ENCODE results near the gene LIX1.
"Not testable (repeated sequence)": the region's sequence is repeated elsewhere in the genome, so short reads cannot be mapped to it uniquely, and the experiment has no call there.

Gene LIX1

DNA sequence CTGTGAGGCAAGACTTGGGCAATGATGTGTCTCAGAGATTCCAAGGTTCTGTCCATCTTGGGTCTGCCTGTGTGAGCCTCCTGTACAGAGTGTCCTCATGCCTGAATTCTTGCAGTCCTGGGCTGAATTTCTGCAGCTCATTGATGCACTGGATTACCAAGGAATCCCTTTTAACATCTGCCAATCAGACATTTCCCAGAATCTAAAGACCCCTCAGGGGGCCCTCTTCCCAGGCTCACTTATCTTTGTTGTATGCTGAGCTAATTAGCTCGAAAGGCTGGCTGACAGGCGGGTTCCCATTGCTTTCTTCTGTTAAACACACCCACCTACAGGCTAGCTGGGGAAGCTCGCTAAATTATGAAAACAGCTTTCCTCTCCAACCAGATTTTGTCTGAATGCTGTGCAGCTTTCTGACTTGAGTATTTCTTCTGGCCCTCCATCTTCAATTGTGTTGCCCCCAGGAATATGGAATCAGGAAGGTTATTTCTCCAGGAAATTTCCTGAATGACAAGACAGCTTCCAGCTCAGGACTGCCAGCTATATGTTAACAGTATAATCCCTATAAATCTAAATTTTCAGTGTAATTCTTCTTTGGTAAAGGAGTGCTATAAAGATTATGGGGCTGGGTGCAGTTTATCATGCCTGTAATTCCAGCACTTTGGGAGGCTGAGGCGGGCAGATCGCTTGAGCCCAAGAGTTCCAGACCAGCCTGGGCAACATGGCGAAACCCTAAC, at the start of gene LIX1:
Gene LIX1, minus strand, starts transcription at position 91 of the 734 bp plus-strand sequence. Its CDS starts 35 bp downstream, at position 56.
- peak; percentile 35 for DNase-seq

DNA sequence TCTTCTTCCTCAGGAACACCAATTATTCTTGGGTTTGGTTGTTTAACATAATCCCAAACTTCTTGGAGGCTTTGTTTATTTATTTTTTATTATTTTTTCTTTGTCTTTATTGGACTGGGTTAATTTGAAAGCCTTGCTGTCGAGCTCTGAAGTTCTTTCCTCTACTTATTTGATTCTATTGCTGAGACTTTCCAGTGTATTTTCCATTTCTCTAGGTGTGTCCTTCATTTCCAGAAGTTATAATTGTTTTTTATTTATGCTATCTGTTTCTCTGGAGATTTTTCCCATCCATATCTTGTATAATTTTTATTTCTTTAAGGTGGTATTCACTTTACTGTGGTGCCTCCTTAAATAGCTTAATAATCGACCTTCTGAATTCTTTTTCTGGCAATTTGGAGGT, 49.5 kb upstream of the LIX1 start:
- DNase-seq, result no peak

DNA sequence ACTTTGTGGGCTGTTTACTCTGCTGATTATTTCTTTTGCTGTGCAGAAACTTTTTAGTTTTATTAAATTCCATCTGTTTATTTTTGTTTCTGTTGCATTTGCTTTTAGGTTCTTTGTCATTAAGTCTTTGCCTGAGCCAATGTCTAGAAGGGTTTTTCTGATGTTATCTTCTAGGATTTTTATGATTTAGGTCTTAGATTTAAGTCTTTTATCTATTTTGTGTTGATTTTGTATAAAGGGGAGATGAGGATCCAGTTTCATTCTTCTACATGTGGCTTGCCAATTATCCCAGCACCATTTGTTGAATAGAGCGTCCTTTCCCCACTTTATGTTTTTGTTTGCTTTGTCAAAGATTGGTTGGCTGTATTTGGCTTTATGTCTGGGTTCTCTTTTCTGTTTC, 47.1 kb upstream of the LIX1 start:
- DNase-seq, result not testable (repeated sequence)

DNA sequence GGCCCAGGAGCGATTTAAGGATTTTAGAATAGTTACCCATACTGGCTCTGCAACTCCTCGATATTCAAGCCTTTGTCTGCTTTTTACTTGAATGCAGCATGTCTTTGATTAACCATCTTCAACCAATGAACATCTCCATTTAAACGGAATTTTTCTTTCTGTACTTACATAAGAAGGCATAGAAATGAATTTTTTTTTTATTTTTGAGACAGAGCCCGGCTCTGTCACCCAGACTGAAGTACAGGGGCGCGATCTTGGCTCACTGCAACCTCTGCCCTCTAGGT, 41.5 kb upstream of the LIX1 start:
- no peak for DNase-seq

DNA sequence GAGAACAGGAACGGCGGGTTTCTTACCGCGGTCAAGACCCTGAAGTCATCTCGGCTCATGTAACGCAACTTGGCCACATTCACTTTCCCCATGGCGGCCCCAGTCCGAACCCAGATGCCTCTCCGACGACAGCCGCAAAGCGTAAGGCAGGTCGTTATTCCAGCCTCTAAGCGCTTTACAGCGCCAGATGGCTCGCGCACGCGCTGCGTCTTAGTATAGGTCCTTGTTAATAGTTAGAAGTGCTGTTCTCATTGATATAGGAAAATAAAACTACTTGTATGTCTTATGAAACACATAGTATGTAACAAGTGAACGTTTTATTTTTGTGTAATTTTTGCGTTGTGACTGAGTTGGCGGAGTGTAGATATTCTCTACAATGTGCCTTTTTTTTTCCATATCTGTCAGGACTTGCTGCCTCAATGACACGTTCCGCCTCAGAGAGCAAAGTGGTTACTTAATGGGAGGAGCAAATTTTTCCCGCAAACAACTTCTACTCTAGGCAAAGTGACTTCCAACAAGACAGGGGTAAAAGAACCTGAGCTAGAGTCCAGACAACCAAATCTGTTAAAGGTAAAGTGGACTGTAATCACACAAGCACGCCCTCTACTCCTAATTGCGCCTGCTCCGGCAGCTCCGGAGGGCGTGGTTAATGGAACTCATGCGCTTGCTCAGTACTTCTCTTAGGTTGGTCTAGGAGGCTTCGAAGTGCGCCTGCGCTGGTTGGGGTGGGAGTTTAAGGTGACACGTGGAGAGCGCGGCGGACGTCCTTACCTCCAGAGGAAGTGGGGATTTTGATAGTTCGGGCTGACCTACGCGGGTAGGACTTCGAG, 40.9 kb upstream of the LIX1 start, which contains the start of gene RIOK2:
Gene RIOK2, minus strand, starts transcription at position 148 of the 830 bp plus-strand sequence. Its CDS starts 56 bp downstream, at position 92.
- peak; percentile 95 for DNase-seq

DNA sequence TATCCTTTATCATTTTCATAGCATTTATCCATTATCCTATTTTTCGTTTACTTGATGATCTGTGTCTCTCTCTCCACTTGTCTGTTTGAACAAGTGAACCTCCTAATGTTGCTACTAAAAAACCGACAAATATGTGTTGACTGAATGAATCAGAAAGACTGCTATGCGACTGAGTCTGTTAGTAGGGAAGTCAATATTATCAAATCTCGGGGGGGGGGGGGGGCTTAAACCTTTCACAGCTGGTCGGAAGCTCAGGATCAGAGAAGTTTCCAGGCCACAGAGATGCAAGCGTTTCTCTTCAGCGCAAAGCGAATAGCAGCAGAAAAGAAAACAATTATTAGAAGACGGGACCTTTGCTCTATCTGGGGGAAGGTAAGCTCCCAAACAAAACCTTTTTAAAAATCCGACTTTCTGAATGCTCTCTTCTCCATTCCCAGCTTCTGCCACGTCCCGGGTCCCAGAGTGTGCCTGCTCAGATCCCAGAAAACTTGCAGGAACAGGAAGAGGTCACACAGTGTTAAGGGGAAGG, 40.2 kb upstream of the LIX1 start:
- no peak for DNase-seq

DNA sequence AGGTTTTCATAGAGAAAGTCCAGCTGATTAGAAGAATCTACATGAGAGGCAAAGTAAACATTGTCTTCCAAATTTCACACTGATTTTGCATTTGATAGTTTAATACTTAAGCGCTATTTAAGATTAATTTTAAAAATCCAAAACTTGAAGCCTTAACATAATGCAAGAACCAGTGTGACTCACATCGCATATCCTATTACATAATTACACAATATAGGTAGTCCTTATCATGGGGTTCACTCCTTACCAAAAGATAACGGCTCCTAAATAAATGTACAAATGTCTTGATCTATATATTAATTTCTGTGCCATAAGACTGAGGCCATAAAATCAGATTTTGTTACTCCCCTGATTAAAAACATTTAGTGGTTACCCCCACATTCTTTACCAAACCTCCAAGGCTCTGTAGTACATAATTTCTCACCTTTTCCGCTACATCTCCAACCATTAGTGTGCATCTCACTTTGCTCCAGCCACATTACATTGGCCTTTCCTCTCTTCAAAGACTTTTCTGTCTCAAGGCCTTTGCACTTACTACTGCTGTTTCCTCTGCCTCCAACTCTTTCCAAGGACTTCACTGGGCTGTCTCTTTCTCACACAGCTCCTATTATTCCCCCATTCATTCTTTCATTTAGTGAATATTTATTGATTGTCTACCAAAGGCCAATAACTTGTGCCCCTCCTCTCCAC, 39.6 kb upstream of the LIX1 start:
- DNase-seq, result no peak

DNA sequence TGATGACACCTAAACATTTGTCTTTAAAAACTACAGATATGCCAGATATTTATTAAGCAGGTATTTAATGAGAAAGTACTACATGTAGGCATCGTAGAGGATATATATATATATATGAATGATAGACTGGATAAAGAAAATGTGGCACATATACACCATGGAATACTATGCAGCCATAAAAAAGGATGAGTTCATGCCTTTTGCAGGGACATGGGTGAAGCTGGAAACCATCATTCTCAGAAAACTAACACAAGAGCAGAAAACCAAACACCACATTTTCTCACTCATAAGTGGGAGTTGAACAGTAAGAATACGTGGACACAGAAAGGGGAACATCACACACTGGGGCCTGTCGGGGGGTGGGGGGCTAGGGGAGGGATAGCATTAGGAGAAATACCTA, 37.0 kb upstream of the LIX1 start:
- DNase-seq, result not testable (repeated sequence)

DNA sequence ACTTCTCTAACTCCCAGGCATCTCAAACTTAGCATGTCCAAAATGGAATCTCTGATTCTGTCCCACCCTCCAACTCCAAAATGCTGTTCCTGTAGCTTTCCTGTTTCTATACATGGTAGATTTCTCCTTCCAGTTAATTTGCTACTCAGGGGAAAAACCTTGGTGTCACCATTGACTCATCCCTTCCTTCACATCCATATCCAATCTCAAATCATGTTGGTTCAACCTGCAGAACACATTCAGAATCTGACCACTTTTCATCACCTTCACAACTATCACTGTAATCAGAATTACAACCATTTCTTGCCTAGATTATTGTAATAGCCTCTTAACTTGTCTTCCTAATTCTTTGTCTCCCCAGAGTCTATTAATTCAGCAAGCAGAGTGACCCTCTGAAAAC, 29.8 kb upstream of the LIX1 start:
- no peak for DNase-seq

DNA sequence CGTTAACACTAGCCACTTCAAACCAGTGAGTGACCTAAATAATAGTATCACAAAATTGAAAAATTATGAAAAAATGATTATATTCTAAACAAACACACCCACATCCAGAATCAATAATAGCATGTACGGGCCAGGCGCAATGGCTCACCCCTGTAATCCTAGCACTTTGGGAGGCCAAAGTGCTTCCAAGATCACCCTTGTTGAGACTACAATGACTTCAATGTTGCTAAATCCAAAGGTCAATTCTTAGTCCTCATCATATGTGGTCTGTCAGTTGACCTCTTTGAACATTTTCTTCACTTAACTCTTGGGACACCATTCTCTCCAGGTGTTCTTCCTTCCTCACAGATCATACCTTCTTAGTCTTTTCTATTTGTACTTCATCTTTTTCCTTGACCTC, 29.3 kb upstream of the LIX1 start:
- DNase-seq, result no peak

DNA sequence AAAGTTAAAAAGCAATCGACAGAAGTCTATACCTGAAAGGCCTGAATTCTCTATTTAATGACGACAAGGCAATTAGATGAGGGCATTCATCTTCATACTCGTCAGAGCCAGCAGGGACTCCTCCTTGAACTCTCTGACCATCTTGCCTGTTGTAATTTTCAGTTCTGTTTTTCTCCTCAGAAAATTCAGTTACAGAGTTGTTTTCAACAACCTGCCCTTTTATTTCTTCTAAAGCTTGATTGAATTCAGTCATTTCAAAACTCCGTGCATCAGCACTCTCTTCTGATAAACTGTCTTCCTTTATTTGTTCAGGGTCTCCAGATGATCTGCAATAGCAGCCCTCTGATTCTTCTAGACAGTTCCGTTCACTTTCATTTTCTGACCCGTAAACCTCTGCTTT, 25.0 kb upstream of the LIX1 start:
- DNase-seq, result no peak

DNA sequence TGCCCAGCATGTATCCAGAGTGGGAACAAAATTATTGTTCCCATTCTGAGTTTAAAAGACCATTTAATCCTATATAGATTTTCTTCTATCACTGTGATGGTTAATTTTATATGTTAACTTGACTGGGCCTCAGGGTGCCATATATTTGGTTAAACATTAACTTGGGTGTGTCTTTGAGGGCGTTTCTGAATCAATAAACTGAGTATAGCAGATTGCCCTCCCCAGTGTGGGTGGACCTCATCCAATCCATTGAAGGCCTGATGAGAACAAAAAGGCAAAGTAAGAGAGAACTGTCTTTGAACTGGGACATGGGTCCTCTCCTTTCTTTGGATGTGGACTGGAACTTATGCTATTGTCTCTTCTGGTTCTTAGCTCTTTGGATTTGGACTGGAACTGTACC, 23.3 kb upstream of the LIX1 start:
- no peak for DNase-seq

DNA sequence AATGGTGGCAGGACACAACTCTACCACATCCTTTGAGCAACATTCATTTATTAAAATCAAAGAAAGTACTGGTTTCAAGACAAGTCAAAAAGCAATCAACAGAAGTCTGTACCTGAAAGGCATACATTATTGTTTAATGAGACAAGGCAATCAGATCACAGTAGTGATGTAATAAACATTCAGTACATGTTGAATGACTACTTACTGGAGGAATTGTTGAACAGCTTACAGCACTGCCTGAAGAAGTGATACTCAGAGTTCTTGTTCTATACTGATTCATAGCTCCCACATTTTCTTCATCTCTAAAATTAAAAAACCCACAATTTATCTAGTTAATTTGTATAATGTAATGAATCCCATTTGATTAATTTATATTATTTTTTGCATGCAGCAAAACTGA, 22.4 kb upstream of the LIX1 start:
- DNase-seq, result no peak

DNA sequence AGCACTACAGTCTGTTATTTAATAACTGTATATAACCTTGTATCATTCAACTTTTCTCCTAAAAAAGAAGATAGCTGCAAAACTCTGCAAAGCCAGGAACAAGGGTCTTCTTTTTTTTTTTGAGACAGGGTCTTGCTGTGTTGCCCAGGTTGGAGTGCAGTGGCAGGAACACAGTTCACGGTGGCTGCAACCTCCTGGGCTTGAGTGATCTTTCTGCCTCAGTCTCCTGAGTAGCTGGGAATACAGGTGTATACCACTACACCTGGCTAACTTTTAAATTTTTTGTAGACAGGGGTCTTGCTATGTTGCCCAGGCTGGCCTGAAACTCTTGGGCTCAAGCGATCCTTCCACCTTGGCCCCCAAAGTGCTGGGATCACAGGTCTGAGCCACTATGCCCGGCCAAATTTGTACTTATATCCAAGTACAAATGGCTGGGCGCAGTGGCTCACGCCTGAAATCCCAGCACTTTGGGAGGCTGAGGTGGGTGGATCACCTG, 21.4 kb upstream of the LIX1 start:
- DNase-seq, result no peak

DNA sequence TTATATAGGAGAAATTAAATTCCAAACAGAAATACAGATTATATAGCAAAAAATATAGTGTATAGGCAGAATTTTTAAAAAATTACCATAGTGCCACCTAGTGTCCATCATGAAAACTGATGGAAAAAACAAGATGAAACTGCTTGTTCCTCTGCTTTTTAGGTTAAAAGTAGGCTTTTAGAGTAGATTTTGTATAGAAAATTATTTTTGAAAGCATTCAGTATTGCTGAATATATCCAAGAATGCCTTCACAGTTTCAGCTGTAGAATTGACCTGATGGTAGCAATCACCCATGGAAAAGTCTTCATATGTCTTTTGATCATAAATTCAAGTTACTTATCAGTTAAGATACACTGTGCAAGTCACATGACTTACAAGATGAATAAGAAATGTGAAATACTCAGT, 21.0 kb upstream of the LIX1 start:
- no peak for DNase-seq

DNA sequence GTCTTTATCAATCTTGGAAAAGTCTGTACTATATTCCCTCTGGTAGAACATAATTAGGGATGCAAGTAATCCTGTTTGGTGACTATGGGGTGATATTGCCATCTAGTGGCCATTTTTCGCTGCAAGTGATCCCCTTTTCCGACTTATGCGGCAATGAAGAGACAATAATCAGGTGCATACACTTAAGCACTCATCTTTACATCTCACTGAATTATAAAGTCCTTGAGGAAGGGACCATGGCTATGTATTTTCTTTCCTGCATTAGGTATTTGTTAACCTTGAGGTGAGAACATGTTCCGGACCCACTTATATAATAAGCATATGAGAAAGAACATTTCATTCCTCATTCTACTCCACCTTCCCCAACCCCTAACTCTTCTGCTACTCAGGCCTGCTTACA, 19.6 kb upstream of the LIX1 start:
- peak; percentile 57 for DNase-seq

DNA sequence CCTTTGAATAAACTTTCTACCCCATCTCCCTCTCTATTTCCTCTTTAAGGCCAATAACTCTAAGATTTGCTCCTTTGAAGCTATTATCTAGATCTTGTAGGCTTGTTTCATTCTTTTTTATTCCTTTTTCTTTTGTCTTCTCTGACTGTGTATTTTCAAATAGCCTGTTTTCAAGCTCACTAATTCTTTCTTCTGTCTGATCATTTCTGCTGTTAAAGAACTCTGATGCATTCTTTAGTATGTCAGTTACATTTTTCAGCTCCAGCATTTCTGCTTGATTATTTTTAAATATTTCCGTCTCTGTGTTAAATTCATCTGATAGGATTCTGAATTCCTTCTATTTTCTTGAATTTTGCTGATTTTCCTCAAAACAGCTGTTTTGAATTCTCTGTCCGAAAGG, 15.3 kb upstream of the LIX1 start:
- DNase-seq, result no peak

DNA sequence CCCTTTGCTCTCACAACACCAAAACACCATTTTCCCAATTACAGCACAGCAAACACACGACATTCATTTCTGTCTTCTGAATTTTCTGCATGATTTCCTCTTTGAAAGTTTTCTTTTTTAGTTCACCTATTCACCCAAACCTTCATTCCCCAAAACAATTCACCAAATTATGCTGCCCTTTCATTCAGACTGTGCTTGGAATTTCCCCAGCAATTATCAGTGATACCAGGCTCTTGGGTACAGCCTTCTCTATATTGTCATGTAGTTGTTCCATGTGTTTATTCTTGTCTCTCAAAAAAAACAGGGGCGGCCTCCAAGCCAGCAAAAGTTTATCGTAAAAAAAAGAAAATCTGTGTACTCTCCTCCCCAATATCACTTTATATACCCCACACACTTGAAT, 9.0 kb upstream of the LIX1 start:
- no peak for DNase-seq

DNA sequence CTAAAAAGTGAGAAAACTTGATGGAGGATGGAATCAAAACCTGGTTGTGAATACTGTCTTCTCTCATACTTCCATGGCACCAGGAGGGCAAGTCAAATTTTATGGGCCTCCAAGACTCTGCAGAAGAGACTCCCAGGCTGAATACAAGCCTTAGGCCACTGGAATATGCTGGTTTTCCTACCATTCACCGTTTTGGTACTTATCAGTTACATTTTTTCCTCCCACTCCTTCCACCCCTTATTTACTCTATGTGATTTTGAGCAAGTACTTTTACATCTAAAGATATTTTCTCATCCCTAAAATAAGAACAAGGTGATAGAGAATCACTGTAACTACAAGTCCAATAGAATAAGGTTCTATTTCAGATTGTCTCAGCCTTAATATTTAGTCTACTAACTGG, 8.0 kb upstream of the LIX1 start:
- no peak for DNase-seq

DNA sequence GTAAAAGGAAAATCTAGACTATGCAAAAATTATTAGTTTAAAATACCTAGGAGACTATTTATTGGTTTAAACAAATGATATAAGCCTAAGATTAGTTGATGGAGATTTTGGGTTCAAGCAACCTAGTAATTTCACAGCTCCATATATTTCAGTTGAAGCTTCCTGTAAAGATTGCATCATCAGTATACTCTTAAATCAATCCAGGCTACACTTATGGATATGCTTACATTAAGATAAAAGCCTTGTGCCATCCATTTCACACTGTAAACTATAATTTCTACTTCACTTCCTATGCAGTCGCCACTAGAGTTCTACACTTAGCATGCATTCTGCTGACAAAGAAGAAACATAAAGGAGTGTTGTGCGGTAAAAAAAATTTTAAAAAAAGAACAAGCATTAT, 7.3 kb upstream of the LIX1 start:
- DNase-seq, result no peak

DNA sequence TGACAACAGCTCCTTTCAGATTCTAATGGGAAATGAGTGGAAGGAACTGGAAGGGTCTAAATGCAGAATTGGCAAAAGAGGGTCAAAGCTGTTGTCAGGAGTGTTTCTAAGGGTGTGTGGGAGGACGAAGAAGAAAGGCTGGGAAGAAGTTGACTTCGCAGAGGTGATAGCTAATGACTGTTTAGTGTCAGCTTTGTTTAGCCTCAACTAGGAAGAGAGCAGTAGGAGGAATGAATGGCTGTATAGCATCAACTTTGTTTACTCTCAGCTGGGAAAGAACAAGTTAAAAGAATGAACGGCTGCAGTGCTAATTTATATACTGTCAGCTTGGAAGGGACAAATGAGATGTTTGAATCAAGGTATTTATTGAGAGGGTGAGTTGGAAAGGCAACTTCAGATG, 5.9 kb upstream of the LIX1 start:
- DNase-seq, result no peak

DNA sequence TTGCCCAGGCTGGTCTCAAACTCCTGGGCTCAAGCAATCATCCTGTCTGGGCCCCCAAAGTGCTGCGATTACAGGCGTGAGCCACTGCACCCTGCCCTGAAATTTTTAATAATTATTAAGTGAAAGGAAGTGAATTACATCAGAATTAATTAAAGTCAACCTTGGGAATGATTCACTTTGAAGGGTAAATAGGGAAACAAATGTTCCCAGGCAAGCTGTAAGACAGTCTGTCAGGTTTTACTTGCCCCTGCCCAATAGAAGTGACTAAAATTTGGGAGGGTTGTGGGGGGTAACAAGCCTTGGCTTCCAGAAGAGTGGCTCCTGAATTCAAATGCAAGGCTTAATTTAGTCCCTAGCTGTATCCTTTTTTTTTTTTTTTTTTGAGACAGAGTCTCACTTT, 1.3 kb upstream of the LIX1 start:
- DNase-seq, result no peak

DNA sequence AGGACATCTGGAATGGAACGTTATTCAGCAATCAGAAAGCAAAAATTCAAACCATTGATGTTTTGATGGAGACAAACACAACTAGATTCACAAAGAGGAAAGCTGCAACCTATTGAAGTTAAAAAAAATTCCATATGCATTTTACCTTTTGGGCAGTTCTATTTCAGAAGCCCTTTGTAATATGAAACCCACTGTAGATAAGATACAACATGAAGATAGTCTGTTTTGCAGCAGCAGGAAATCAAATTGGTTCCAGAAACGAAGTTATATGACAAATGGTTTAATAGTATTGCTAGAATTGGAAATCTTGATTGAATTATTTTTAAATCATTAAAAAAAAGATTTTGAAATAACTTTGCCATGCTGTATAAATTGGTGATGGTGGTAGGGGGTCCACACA, 872 bp downstream of the LIX1 start:
- no peak for DNase-seq

DNA sequence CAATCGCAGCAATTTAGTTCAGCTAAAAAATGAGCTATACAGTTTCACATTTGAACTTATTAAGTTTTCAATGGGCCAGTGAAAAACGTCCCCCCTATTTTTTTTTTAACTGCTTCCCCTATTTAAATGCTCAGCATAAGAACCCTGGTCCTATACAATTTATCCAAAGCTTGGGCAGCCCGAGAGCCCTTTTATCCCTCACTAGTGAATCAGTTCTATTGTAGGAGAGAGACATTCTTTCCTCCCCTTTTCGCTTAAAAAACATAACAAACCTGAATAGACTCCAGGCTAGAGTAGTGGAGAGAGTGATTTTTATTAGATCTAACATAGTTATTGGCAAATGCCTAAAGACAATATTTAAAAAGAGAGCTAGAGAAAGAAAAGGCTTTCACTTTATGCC, 1.4 kb downstream of the LIX1 start:
- DNase-seq, result no peak
